ENCODE data around the gene RBM25. TPM values are rescaled to one million over a fixed set of nuclear protein-coding genes. Genes with fewer than 3 reads are reported as not detected.

The RBM25 gene
- total RNA-seq: 60.9 TPM

DNA sequence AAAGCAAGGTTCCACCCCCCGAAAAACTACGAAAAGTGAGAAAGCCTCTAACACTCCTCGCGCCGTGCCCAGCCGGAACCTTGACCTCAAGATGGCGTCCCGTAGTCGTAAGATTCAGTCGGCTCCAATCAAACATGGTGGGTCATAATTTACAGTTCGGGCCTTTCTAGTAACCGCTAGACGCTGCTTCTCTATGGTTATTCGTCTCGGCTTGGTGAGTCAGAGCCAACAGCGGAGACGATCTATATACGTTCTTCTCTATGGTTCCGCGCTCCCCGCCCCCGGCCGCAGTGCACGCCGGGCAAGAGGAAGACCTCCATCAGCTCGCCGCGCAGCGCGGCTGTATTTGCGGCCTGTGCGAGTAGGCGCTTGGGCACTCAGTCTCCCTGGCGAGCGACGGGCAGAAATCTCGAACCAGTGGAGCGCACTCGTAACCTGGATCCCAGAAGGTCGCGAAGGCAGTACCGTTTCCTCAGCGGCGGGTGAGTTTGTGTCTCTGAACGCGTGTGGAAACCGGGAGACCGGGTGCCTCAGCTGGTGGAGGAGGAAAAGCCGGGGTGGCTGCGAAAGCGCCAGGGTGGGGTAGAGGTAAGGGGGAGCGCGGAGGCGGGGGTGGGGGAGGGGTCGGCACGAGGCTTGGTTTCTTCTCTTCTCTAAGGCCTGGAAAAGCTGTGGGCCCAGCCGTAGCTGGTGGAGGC lies at the start of gene RBM25:
Gene RBM25, plus strand, starts transcription at position 311 of the 698 bp plus-strand sequence. CDS start 13,108 bp downstream, outside the sequence.

DNA sequence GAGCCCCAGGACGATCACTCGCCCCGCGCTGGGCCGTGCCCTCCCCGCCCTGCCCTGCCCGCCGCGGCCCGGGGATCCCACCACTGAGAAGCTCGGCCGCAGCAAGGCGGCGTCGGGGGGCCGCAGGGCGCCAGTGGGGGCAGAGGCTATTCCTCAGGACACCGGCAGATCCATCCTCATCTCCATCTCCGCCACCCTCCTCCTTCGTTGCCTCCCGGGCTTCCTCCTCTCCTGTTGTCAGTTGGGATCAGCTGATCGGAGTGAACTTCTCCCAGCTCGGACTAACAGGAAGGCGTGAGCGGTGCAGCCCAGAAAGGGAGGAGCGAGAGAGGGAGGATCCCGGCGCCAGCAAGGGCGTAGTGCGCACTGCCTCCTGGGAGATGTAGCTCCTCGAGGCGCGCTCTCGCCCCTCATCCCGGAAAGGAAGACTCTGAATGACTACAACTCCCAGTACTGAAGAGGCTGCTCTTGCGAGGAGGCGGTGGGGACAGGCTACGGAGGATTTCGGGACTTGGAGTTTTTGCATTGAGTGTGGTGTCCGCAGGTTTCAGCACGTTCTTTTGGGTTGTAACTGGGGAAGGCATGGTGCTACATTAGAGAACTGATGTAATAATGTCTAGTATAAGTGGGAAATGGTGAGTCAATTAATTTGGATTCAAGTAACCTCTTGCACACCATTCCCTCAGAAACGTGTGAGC lies 31.3 kb upstream of the RBM25 start, which contains the start of gene ZFYVE1:
Gene ZFYVE1, minus strand, starts transcription at position 262 of the 698 bp plus-strand sequence. CDS start 2,598 bp downstream, outside the sequence.

DNA sequence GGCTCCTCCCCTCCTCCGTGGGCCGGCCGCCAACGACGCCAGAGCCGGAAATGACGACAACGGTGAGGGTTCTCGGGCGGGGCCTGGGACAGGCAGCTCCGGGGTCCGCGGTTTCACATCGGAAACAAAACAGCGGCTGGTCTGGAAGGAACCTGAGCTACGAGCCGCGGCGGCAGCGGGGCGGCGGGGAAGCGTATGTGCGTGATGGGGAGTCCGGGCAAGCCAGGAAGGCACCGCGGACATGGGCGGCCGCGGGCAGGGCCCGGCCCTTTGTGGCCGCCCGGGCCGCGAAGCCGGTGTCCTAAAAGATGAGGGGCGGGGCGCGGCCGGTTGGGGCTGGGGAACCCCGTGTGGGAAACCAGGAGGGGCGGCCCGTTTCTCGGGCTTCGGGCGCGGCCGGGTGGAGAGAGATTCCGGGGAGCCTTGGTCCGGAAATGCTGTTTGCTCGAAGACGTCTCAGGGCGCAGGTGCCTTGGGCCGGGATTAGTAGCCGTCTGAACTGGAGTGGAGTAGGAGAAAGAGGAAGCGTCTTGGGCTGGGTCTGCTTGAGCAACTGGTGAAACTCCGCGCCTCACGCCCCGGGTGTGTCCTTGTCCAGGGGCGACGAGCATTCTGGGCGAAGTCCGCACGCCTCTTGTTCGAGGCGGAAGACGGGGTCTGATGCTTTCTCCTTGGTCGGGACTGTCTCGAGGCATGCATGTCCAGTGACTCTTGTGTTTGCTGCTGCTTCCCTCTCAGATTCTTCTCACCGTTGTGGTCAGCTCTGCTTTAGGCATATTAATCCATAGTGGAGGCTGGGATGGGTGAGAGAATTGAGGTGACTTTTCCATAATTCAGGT lies 78.3 kb downstream of the RBM25 start, which contains the start of gene PSEN1:
Gene PSEN1, plus strand, starts transcription at position 121 of the 839 bp plus-strand sequence. CDS start 11,513 bp downstream, outside the sequence.

Small RNA genes within 50 kb of the gene (small RNA-seq; reads per million reads assigned to genes)
- gene RN7SL586P (ENCODE audit: low replicate concordance): not detected

Other genes starting within 250 kb of the RBM25 start
- 7.2 TPM for gene DPF3, start 164.4 kb upstream of the RBM25 start, total RNA-seq
- gene DCAF4, start 132.1 kb upstream of the RBM25 start, total RNA-seq: 18.1 TPM
- gene ZFYVE1, start 31.4 kb upstream of the RBM25 start, total RNA-seq: 16.8 TPM
- 65.5 TPM for gene PSEN1, start 78.0 kb downstream of the RBM25 start, total RNA-seq
- 41.3 TPM for gene PAPLN, start 179.0 kb downstream of the RBM25 start, total RNA-seq